Smooth muscle cell (in vitro differentiated cells): ENCODE results near the gene DYNC1I2. TPM values are rescaled to one million over a fixed set of nuclear protein-coding genes. Genes with fewer than 3 reads are reported as not detected.

Experiments
- DNase-seq: peaks from one replicate; lab custom pipeline; 2025; ENCODE audit not compliant: unreplicated experiment; lab: John Stamatoyannopoulos, UW
- H2AFZ ChIP-seq: fragments of 200-600 bp; sonication (generic); 2 replicates; pipeline ENCODE4 v1.6.0; 2016; ENCODE audit warnings: antibody characterized with exemption, low read depth, mild to moderate bottlenecking
- H3F3A ChIP-seq: fragments of 200-600 bp; sonication (generic); 2 replicates; pipeline ENCODE4 v1.6.0; 2017; ENCODE audit warnings: antibody characterized with exemption, low read depth
- H3K27ac ChIP-seq: fragments of 200-600 bp; sonication (generic); 2 replicates; pipeline ENCODE4 v1.5.1; 2016; ENCODE audit warnings: low read depth, mild to moderate bottlenecking
- H3K27me3 ChIP-seq: fragments of 200-600 bp; sonication (generic); 2 replicates; pipeline ENCODE4 v1.6.1; 2016; ENCODE audit warnings: low read depth, mild to moderate bottlenecking
- H3K36me3 ChIP-seq: fragments of 200-600 bp; sonication (generic); 2 replicates; pipeline ENCODE4 v1.5.1; 2016; ENCODE audit warnings: low read depth
- H3K4me1 ChIP-seq: fragments of 200-600 bp; sonication (generic); 2 replicates; pipeline ENCODE4 v1.5.1; 2016; ENCODE audit warnings: low read depth
- H3K4me2 ChIP-seq: fragments of 200-600 bp; sonication (generic); 2 replicates; pipeline ENCODE4 v1.6.0; 2016; ENCODE audit warnings: mild to moderate bottlenecking
- H3K4me3 ChIP-seq: fragments of 200-600 bp; sonication (generic); 2 replicates; pipeline ENCODE4 v1.5.1; 2016; ENCODE audit warnings: mild to moderate bottlenecking
- H3K79me2 ChIP-seq: fragments of 200-600 bp; sonication (generic); 2 replicates; pipeline ENCODE4 v1.6.0; 2016; ENCODE audit warnings: low read depth, mild to moderate bottlenecking
- H3K9ac ChIP-seq: fragments of 200-600 bp; sonication (generic); 2 replicates; pipeline ENCODE4 v1.6.0; 2016; ENCODE audit warnings: low read depth
- H3K9me3 ChIP-seq: fragments of 200-600 bp; sonication (generic); replicated peaks from 2 replicates; pipeline ENCODE4 v1.5.1; 2016; ENCODE audit warnings: low read depth
- H4K20me1 ChIP-seq: fragments of 200-600 bp; sonication (generic); 2 replicates; pipeline ENCODE4 v1.6.0; 2016; ENCODE audit warnings: low read depth
- WGBS: methylation state at CpG from one replicate; pipeline ENCODE4 v1.1.7; 2016; ENCODE audit warnings: low lambda C conversion rate; 5-methylcytosine and 5-hydroxymethylcytosine counted together
- polyA plus RNA-seq: library from polyadenylated mRNA; unstranded; fragments of >200 nt; fragmentation: Nextera tagmentation; extraction: Ambion mirVana; gene quantifications from 2 replicates; pipeline ENCODE4 v1.2.1, GENCODE V29; 2016
- total RNA-seq: library from RNA; depleted of rRNA; stranded (reverse); fragments of >200 nt; gene quantifications from 2 replicates; pipeline ENCODE4 v1.2.3, GENCODE V29; 2014
- TF ChIP-seq, protein P1 (sequence below): fragments of 200-600 bp; sonication (generic); IDR thresholded peaks from 2 replicates; pipeline ENCODE4 v1.5.1; 2017; ENCODE audit warnings: borderline replicate concordance, mild to moderate bottlenecking, antibody characterized with exemption; ENCODE audit not compliant: insufficient read depth, poor library complexity, severe bottlenecking

The DYNC1I2 gene
- total and polyA plus RNA-seq, 2 experiments from 2014 or later: 66.1 to 236 TPM

DNA sequence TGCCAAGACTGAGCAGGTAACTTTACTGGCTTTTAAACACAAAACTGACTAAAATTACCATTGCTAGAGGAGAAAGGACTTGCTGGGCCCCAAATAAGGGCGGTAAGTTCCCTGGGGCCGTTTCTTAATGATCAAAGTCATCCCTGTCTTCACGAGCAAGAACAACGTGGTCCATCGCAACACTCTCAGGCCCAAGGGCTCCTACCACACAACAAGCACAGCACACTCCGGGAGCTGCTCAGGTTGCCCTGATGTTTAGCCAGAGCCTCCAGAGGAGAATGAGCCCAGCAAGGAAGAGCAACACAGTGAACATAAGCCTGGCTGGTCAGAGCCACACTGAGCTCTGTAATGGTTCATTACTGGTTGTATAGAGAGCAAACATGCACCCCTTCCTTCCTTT is 102.7 kb downstream of the DYNC1I2 start:
- no peak overlapping the region for H2AFZ ChIP-seq
- no peaks in the 10 kb centered on the region for H4K20me1 ChIP-seq
- no peak overlapping the region for H3K9ac ChIP-seq
- peaks cover 6% of the 10 kb centered on the region for H3K36me3 ChIP-seq
- DNase-seq: no peak
- H3K9me3 ChIP-seq: no peaks in the 10 kb centered on the region
- no peak overlapping the region for H3K4me2 ChIP-seq
- no peak overlapping the region for H3K4me3 ChIP-seq
- 58% methylated on average over 6 of the region's 6 CpGs for WGBS
- no peaks in the 10 kb centered on the region for H3K79me2 ChIP-seq
- no peaks in the 10 kb centered on the region for H3K27me3 ChIP-seq
- peaks cover 36% of the 10 kb centered on the region for H3K4me1 ChIP-seq
- H3K27ac ChIP-seq: no peak overlapping the region
- TF ChIP-seq, protein P1, sequence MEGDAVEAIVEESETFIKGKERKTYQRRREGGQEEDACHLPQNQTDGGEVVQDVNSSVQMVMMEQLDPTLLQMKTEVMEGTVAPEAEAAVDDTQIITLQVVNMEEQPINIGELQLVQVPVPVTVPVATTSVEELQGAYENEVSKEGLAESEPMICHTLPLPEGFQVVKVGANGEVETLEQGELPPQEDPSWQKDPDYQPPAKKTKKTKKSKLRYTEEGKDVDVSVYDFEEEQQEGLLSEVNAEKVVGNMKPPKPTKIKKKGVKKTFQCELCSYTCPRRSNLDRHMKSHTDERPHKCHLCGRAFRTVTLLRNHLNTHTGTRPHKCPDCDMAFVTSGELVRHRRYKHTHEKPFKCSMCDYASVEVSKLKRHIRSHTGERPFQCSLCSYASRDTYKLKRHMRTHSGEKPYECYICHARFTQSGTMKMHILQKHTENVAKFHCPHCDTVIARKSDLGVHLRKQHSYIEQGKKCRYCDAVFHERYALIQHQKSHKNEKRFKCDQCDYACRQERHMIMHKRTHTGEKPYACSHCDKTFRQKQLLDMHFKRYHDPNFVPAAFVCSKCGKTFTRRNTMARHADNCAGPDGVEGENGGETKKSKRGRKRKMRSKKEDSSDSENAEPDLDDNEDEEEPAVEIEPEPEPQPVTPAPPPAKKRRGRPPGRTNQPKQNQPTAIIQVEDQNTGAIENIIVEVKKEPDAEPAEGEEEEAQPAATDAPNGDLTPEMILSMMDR: no peak
- H3F3A ChIP-seq: no peaks in the 10 kb centered on the region

DNA sequence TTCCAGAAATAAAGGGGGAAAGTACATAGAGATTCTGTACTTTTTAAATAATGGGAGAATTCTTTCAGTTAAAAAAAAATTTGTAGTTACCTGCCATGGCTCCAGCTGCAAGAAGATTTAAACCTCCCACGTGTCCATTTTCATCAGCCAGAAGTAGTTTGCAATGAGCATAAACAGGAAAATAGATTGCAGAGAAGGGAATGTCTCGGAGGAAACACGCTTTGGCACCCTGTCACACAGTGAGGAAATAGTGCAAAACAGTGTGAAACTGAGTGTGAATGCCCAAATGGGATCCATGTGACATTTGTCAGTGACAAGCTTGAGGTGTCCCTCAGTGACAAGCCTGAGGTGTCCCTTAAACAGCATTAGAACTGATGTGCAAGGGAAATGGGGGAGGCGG is 104.1 kb downstream of the DYNC1I2 start:
- H3K4me3 ChIP-seq: no peak overlapping the region
- no peak for DNase-seq
- TF ChIP-seq, protein P1: no peak

DNA sequence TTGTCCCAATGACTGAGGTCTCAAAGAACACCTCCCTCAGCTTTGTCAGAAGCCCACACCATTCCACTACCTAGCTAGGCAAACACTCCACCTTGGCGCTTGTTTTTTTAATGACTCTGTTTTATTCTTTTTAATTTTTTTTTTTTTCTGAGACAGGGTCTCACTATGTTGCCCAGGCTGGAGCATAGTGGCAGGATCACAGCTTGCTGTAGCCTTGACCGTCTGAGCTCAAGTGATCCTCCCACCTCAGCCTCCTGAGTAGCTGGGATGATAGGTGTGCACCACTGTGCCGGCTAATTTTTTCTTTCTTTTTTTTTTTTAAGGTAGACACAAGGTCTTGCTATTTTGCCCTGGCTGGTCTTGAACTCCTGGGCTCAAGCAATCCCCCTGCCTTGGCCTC is 104.9 kb downstream of the DYNC1I2 start:
- Histone ChIP-seq H3K9ac (no peak overlapping the region), H2AFZ (no peak overlapping the region), H3K4me1 (peaks cover 47% of the 10 kb centered on the region), H3K36me3 (no peaks in the 10 kb centered on the region), H3F3A (no peaks in the 10 kb centered on the region), H3K9me3 (no peaks in the 10 kb centered on the region), H3K4me3 (no peak overlapping the region), H3K4me2 (no peak overlapping the region), H4K20me1 (no peaks in the 10 kb centered on the region), H3K27me3 (no peaks in the 10 kb centered on the region), H3K79me2 (no peaks in the 10 kb centered on the region), H3K27ac (no peak overlapping the region)
- TF ChIP-seq, protein P1: no peak
- 96% methylated on average over 3 of the region's 3 CpGs for WGBS
- DNase-seq: no peak

More for the DNA sequence above, 104.1 kb downstream of the DYNC1I2 start:
- no peak overlapping the region for H3K9ac ChIP-seq
- H3K9me3 ChIP-seq: no peaks in the 10 kb centered on the region
- peaks cover 43% of the 10 kb centered on the region for H3K4me1 ChIP-seq
- H3K79me2 ChIP-seq: no peaks in the 10 kb centered on the region
- H3K27me3 ChIP-seq: no peaks in the 10 kb centered on the region
- H3K4me2 ChIP-seq: no peak overlapping the region
- WGBS: 85% methylated on average over 4 of the region's 4 CpGs
- no peak overlapping the region for H2AFZ ChIP-seq
- H3K36me3 ChIP-seq: no peaks in the 10 kb centered on the region
- H3K27ac ChIP-seq: no peak overlapping the region
- no peaks in the 10 kb centered on the region for H3F3A ChIP-seq
- no peaks in the 10 kb centered on the region for H4K20me1 ChIP-seq

DNA sequence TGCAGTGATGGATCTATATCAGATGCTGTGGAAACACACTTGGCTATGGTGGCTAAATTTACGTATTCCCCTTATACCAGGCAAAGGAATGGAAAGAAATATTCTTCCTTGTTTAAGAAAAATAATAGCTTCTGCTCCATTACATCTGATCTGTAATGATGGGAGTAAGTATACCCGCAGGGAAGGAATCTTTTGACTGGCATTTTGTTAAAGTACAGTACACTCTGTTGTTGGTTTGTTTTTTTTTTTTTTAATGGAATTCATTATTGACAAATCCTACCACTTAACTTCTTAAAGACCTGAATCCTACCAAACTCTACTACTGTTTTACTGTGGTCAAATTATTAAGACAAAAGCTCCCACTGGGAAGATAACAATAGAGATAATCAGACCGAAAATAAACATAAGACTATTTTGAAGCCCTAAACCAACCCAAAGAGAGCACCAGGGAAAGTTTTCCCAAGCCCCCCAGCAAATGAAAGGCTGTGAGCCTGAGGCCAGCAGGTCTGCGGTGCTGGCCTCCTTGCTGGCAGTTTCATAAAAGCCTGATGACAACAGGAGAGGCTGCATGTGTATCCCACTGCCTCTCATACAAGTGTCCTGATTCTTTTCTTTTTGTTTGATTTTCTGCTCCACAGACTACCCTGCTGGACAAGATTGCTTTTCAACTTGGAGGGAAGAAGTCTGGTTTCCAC is 105.8 kb downstream of the DYNC1I2 start:
- TF ChIP-seq, protein P1: no peak
- Histone ChIP-seq H3K9me3 (no peaks in the 10 kb centered on the region), H3K27me3 (no peaks in the 10 kb centered on the region), H2AFZ (no peak overlapping the region), H3F3A (no peaks in the 10 kb centered on the region), H3K27ac (no peak overlapping the region), H4K20me1 (no peaks in the 10 kb centered on the region), H3K4me2 (no peak overlapping the region), H3K4me1 (peaks cover 53% of the 10 kb centered on the region), H3K79me2 (no peaks in the 10 kb centered on the region), H3K4me3 (no peak overlapping the region), H3K9ac (no peak overlapping the region), H3K36me3 (no peaks in the 10 kb centered on the region)
- WGBS: 59% methylated on average over 4 of the region's 4 CpGs
- no peak for DNase-seq
